ENCODE results near the gene MSI2.

DNA sequence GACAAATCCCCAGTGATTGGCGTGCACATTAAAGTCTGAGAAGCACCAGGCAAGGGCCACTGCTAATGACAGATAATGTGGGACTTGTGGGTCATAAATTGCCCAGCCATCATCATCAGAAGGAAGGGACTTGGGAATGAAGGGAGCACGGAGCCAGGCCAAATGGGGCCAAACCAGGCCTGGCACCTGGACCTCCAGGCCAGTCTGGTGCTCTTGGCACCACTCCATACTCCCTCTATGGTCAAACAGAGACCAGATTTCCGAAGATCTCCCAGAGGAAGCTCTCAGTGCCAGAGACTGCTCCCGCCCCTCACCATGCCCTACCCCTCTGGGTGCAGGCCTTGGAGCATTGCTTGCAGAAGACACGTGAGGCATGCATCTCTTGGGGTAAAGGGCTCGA, 346.6 kb downstream of the MSI2 start:
- no peak for TF ChIP-seq NFRKB (IDR thresholded peaks at IDR 0.05)
- TF ChIP-seq L3MBTL2 (conservative IDR thresholded peaks at IDR 0.05), result no peak
- no peak for TF ChIP-seq SP1 (IDR thresholded peaks at IDR 0.05)
- no peak for TF ChIP-seq SUZ12 (IDR thresholded peaks at IDR 0.05)
- TF ChIP-seq TARDBP (IDR thresholded peaks at IDR 0.05), result no peak
- TF ChIP-seq, protein P1, sequence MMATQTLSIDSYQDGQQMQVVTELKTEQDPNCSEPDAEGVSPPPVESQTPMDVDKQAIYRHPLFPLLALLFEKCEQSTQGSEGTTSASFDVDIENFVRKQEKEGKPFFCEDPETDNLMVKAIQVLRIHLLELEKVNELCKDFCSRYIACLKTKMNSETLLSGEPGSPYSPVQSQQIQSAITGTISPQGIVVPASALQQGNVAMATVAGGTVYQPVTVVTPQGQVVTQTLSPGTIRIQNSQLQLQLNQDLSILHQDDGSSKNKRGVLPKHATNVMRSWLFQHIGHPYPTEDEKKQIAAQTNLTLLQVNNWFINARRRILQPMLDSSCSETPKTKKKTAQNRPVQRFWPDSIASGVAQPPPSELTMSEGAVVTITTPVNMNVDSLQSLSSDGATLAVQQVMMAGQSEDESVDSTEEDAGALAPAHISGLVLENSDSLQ (IDR thresholded peaks at IDR 0.05), result no peak
- TF ChIP-seq FOXK2 (IDR thresholded peaks at IDR 0.05), result no peak
- no peak for TF ChIP-seq FOXA1 (IDR thresholded peaks at IDR 0.05)
- TF ChIP-seq ARNT (IDR thresholded peaks at IDR 0.05), result no peak

Measured in HEK293T (cell line).